Islet of Langerhans (tissue), 1 donor: ENCODE measurements around the gene GOLGA3.

ENCODE experiments used
- FAIRE-seq: peaks from one replicate; lab custom pipeline; 2011; peaks lifted over from hg19 to GRCh38; lab: Jason Lieb, UNC

The GOLGA3 gene

GRCh38 chr12:132720606-132721345, 107.9 kb downstream of the GOLGA3 start:
- no peak for FAIRE-seq

- FAIRE-seq, result no peak
These were observed 108.7 kb downstream of the GOLGA3 start for GRCh38 chr12:132719954-132720324.

DNA sequence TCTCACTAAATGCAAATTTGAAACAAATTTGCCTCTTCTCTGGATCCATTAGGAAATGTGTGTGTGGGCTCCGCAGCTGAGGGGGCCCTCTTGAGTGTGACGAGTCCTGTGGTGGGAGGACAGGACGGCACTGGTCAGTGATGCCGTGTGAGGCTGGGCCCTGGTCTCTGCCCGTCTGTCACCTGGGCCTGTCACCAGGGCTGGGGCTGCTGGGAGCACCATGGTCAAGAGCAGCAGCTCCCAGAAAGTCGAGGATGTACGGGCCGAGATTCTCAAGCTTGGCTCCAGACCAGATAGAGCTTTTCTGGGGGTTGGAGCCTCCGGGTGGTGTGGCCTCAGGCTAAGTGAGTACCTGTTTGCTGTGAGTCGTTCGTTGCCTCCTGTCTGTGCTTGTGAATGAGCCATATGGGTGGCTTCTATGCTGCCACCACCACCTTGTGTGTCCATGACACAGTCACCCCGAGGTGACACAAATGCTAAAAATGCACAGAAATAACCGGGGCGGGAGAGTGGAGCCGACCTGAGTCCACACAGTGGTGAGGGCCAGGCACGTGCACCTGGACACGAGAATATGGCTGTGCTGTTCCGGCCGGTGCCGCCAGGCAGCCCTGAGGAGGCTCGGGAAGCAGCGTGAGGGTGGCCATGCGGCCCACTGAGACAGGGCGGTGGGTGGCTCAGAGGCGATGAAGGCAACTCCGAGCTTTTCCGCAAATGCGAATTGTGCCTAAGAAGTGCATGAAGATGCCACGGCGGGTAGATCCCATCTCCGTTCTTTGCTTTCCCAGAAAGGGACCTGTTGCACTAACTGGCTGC, 109.3 kb downstream of the GOLGA3 start:
- no peak for FAIRE-seq
